ENCODE data around the gene CAMK1D. TPM values are rescaled to one million over a fixed set of nuclear protein-coding genes. Genes with fewer than 3 reads are reported as not detected.

The CAMK1D gene
- total RNA-seq, 1 experiment from 2014 or later: 6.3 TPM

DNA sequence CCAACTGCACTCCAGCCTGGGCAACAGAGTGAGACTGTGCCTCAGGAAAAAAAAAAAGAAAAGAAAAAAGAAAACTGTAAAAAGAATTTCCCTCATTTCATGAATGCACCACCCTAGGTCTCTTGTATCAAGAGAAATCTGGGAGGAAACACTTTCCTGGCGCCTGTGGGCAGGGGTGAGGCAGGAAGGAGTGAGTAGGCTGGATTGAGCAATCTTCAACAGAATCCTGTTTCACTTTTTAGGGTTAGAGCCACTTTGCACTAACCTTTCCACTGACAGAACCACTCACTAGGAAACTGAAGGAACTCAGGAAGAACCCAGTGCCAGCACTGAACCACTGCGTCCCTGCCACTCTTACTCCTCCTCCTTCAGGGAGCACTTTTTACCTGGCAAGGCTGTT lies 370.0 kb downstream of the CAMK1D start:
- no peak overlapping the region for H3K56ac ChIP-seq (ENCODE audit: insufficient read length, low read depth, low read length)
- no peak overlapping the region for H2AK5ac ChIP-seq (ENCODE audit: insufficient read length, low read length)
- no peak overlapping the region for H3K9ac ChIP-seq (ENCODE audit: extremely low read depth, insufficient read length, low read length)
- Mint-ChIP-seq H3K4me1 (peaks cover under 1% of the 10 kb centered on the region in 2 experiments; a peak in 1 of 4 replicates), H3K4me3 (no peak overlapping the region), H3K27ac (no peak overlapping the region), H3K9me3 (no peaks in the 10 kb centered on the region), H3K36me3 (ENCODE audit: insufficient read depth in 1 of 3, low read depth in 3 of 3) (no peaks in the 10 kb centered on the region), H3K27me3 (ENCODE audit: low read depth) (no peaks in the 10 kb centered on the region; the same call in 1 of the 2 replicates)
- H3K18ac ChIP-seq (ENCODE audit: insufficient read length, low read depth, low read length): no peak overlapping the region
- H2BK12ac ChIP-seq (ENCODE audit: insufficient read length, low read depth, low read length): no peak overlapping the region
- H4K5ac ChIP-seq (ENCODE audit: insufficient read length, low read depth, low read length): no peak overlapping the region
- no peak overlapping the region for H3K14ac ChIP-seq (ENCODE audit: insufficient read depth, low read length)
- no peak overlapping the region for H3K4me2 ChIP-seq (ENCODE audit: insufficient read depth, insufficient read length, low read length)
- no peaks in the 10 kb centered on the region for H3K79me1 ChIP-seq (ENCODE audit: insufficient read depth, low read depth, low read length, poor library complexity, severe bottlenecking)
- H2AFZ ChIP-seq (ENCODE audit: low read length): no peak overlapping the region
- no peaks in the 10 kb centered on the region for H3K9me3 ChIP-seq (ENCODE audit: control insufficient read depth, low read depth, low read length)
- no peak overlapping the region for H4K91ac ChIP-seq (ENCODE audit: insufficient read length, low read depth, low read length)
- no peak overlapping the region for H3K23ac ChIP-seq (ENCODE audit: insufficient read length, low read depth, low read length)
- H2BK15ac ChIP-seq (ENCODE audit: low read depth, low read length): no peak overlapping the region
- H3K79me2 ChIP-seq (ENCODE audit: insufficient read depth, low read length): no peaks in the 10 kb centered on the region
- no peak overlapping the region for H2BK5ac ChIP-seq (ENCODE audit: insufficient read length, low read length)
- H3K27me3 ChIP-seq (ENCODE audit: insufficient read depth, low read length): no peaks in the 10 kb centered on the region
- H3K27ac ChIP-seq (ENCODE audit: insufficient read length, low read depth, low read length): no peak overlapping the region
- no peak overlapping the region for H2BK120ac ChIP-seq (ENCODE audit: low read depth, low read length, poor library complexity, severe bottlenecking)
- H4K20me1 ChIP-seq (ENCODE audit: control insufficient read depth, insufficient read depth, insufficient read length): no peaks in the 10 kb centered on the region
- no peak overlapping the region for H2BK20ac ChIP-seq (ENCODE audit: low read depth, low read length, poor library complexity, severe bottlenecking)
- no peak for DNase-seq
- no peaks in the 10 kb centered on the region for H3K23me2 ChIP-seq (ENCODE audit: insufficient read length, low read depth, low read length, poor library complexity, severe bottlenecking)
- no peak overlapping the region for H3K4ac ChIP-seq (ENCODE audit: low read depth, low read length)
- TF ChIP-seq, protein P1, sequence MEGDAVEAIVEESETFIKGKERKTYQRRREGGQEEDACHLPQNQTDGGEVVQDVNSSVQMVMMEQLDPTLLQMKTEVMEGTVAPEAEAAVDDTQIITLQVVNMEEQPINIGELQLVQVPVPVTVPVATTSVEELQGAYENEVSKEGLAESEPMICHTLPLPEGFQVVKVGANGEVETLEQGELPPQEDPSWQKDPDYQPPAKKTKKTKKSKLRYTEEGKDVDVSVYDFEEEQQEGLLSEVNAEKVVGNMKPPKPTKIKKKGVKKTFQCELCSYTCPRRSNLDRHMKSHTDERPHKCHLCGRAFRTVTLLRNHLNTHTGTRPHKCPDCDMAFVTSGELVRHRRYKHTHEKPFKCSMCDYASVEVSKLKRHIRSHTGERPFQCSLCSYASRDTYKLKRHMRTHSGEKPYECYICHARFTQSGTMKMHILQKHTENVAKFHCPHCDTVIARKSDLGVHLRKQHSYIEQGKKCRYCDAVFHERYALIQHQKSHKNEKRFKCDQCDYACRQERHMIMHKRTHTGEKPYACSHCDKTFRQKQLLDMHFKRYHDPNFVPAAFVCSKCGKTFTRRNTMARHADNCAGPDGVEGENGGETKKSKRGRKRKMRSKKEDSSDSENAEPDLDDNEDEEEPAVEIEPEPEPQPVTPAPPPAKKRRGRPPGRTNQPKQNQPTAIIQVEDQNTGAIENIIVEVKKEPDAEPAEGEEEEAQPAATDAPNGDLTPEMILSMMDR (conservative IDR thresholded peaks at IDR 0.05): no peak
- WGBS (ENCODE audit: extremely low coverage, insufficient read length, low lambda C conversion rate): no CpG with 5 or more reads among the region's 2 CpGs
- no peaks in the 10 kb centered on the region for H3K4me1 ChIP-seq (ENCODE audit: insufficient read depth, low read length)
- no peak overlapping the region for H4K8ac ChIP-seq (replicated peaks; ENCODE audit: insufficient read length, low read depth, low read length)
- H3T11ph ChIP-seq (ENCODE audit: low read length): no peak overlapping the region

Data from H9 (cell line).